Suprapubic skin (tissue), 4 donors: ENCODE data around the gene ST3GAL5. TPM values are rescaled to one million over a fixed set of nuclear protein-coding genes. Genes with fewer than 3 reads are reported as not detected.

Experiments used
- DNase-seq, 2 donors: peaks; one replicate each; pipeline ENCODE4 v3.0.0-alpha.2; 2019; ENCODE audit warnings: low spot score in 2 of 2
- H3K27ac ChIP-seq: fragments of 200-600 bp; sonication (generic); one replicate; pipeline ENCODE4 v1.5.1; 2019
- H3K27me3 ChIP-seq: fragments of 200-600 bp; sonication (generic); one replicate; pipeline ENCODE4 v1.5.1; 2019
- H3K36me3 ChIP-seq: fragments of 200-600 bp; sonication (generic); one replicate; pipeline ENCODE4 v1.5.1; 2019
- H3K4me1 ChIP-seq: fragments of 200-600 bp; sonication (generic); one replicate; pipeline ENCODE4 v1.5.1; 2019
- H3K4me3 ChIP-seq: fragments of 200-600 bp; sonication (generic); one replicate; pipeline ENCODE4 v1.5.1; 2019; ENCODE audit warnings: mild to moderate bottlenecking
- H3K9me3 ChIP-seq: fragments of 200-600 bp; sonication (generic); one replicate; pipeline ENCODE4 v1.5.1; 2019
- CTCF ChIP-seq, 2 donors: fragments of 200-600 bp in 1 of 2; fragments of 450-650 bp in 1 of 2; sonication (generic) in 1 of 2; IDR thresholded peaks; one replicate each; pipeline ENCODE4 v1.5.1; 2016 to 2019; ENCODE audit warnings: antibody characterized with exemption in 2 of 2, mild to moderate bottlenecking in 1 of 2, moderate library complexity in 1 of 2
- EP300 ChIP-seq: sonication (generic); formaldehyde crosslinking; IDR thresholded peaks from one replicate; pipeline ENCODE4 v1.6.1; 2017; ENCODE audit warnings: antibody characterized with exemption
- POLR2A ChIP-seq, 2 donors: fragments of 450-650 bp; IDR thresholded peaks; one replicate each; pipeline ENCODE4 v1.6.1; 2017; ENCODE audit warnings: antibody characterized with exemption in 2 of 2, mild to moderate bottlenecking in 2 of 2, moderate library complexity in 2 of 2
- POLR2AphosphoS5 ChIP-seq, 3 donors: sonication (generic); formaldehyde crosslinking; IDR thresholded peaks; one replicate each; pipeline ENCODE4 v1.6.1; 2017; ENCODE audit warnings: antibody characterized with exemption in 3 of 3
- WGBS: methylation state at CpG from one replicate; pipeline ENCODE4 v1.1.5; 2018; 5-methylcytosine and 5-hydroxymethylcytosine counted together
- total RNA-seq, 4 donors: library from RNA; depleted of rRNA; stranded (reverse); fragments of >200 nt; gene quantifications; one replicate each; pipeline ENCODE4 v1.1.0, GENCODE V29; 2016

Gene ST3GAL5
- total RNA-seq, 4 donors from 2014 or later: 9.5 to 17.8 (median 14.8) TPM

GRCh38 chr2:85858841-85859240 lies 29.9 kb downstream of the ST3GAL5 start:
- TF ChIP-seq EP300: no peak
- no peak for TF ChIP-seq POLR2A (IDR thresholded peaks at IDR 0.05)
- TF ChIP-seq CTCF (IDR thresholded peaks at IDR 0.05): no peak
- TF ChIP-seq POLR2AphosphoS5 (IDR thresholded peaks at IDR 0.05): no peak
- no peak overlapping the region for H3K27ac ChIP-seq
- peaks cover 33% of the 10 kb centered on the region for H3K36me3 ChIP-seq
- 54% methylated on average over 3 of the region's 3 CpGs for WGBS
- no peaks in the 10 kb centered on the region for H3K27me3 ChIP-seq
- no peak overlapping the region for H3K4me3 ChIP-seq
- no peaks in the 10 kb centered on the region for H3K9me3 ChIP-seq
- H3K4me1 ChIP-seq: no peaks in the 10 kb centered on the region
- DNase-seq: no peak

GRCh38 chr2:85854897-85855296 lies 33.9 kb downstream of the ST3GAL5 start:
- no peaks in the 10 kb centered on the region for H3K27me3 ChIP-seq
- no peaks in the 10 kb centered on the region for H3K9me3 ChIP-seq
- peaks cover 24% of the 10 kb centered on the region for H3K4me1 ChIP-seq
- no peak overlapping the region for H3K4me3 ChIP-seq
- TF ChIP-seq POLR2AphosphoS5 (IDR thresholded peaks at IDR 0.05) (no peak), CTCF (IDR thresholded peaks at IDR 0.05) (no peak), EP300 (no peak), POLR2A (IDR thresholded peaks at IDR 0.05) (no peak)
- 93% methylated on average over 4 of the region's 4 CpGs for WGBS
- no peak overlapping the region for H3K27ac ChIP-seq
- H3K36me3 ChIP-seq: peaks cover 19% of the 10 kb centered on the region
- no peak for DNase-seq

- Histone ChIP-seq H3K27me3 (no peaks in the 10 kb centered on the region), H3K27ac (peak overlapping the region; percentile 60), H3K9me3 (no peaks in the 10 kb centered on the region), H3K36me3 (peaks cover 17% of the 10 kb centered on the region), H3K4me1 (peaks cover 24% of the 10 kb centered on the region), H3K4me3 (peak overlapping the region; percentile 1)
- TF ChIP-seq CTCF (IDR thresholded peaks at IDR 0.05): no peak
- TF ChIP-seq POLR2A (IDR thresholded peaks at IDR 0.05): no peak
- no peak for TF ChIP-seq POLR2AphosphoS5 (IDR thresholded peaks at IDR 0.05)
- TF ChIP-seq EP300: no peak
- WGBS: 96% methylated on average over 3 of the region's 3 CpGs
- no peak for DNase-seq
These were observed 34.7 kb downstream of the ST3GAL5 start for GRCh38 chr2:85854166-85854509.

- TF ChIP-seq EP300: no peak
- no peak for TF ChIP-seq CTCF (IDR thresholded peaks at IDR 0.05)
- TF ChIP-seq POLR2A (IDR thresholded peaks at IDR 0.05): no peak
- TF ChIP-seq POLR2AphosphoS5 (IDR thresholded peaks at IDR 0.05): no peak
- 56% methylated on average over 10 of the region's 10 CpGs for WGBS
- DNase-seq: no peak
These were observed 35.2 kb downstream of the ST3GAL5 start for GRCh38 chr2:85853499-85854165.

GRCh38 chr2:85852937-85853498 lies 35.8 kb downstream of the ST3GAL5 start:
- H3K4me1 ChIP-seq: peaks cover 24% of the 10 kb centered on the region
- peaks cover 21% of the 10 kb centered on the region for H3K36me3 ChIP-seq
- H3K9me3 ChIP-seq: no peaks in the 10 kb centered on the region
- TF ChIP-seq EP300 (no peak), CTCF (IDR thresholded peaks at IDR 0.05) (no peak), POLR2A (IDR thresholded peaks at IDR 0.05) (no peak), POLR2AphosphoS5 (IDR thresholded peaks at IDR 0.05) (no peak)
- H3K27me3 ChIP-seq: no peaks in the 10 kb centered on the region
- peak overlapping the region; percentile 60 for H3K27ac ChIP-seq
- DNase-seq: no peak
- H3K4me3 ChIP-seq: peak overlapping the region; percentile 4
- 70% methylated on average over 11 of the region's 11 CpGs for WGBS

More at GRCh38 chr2:85853499-85854165, 35.2 kb downstream of the ST3GAL5 start:
- Histone ChIP-seq H3K36me3 (peaks cover 17% of the 10 kb centered on the region), H3K9me3 (no peaks in the 10 kb centered on the region), H3K4me1 (peaks cover 24% of the 10 kb centered on the region), H3K27ac (peak overlapping the region; percentile 60), H3K27me3 (no peaks in the 10 kb centered on the region), H3K4me3 (peak overlapping the region; percentile 1)
